Vagina (tissue), 2 donors: ENCODE results near the gene ZDHHC22.

ENCODE experiments used
- POLR2A ChIP-seq, 2 donors: fragments of 450-650 bp; IDR thresholded peaks; one replicate each; pipeline ENCODE4 v1.6.1; 2017; ENCODE audit warnings: antibody characterized with exemption in 2 of 2, mild to moderate bottlenecking in 2 of 2, moderate library complexity in 2 of 2
- POLR2AphosphoS5 ChIP-seq, 2 donors: sonication (generic); formaldehyde crosslinking; IDR thresholded peaks; one replicate each; pipeline ENCODE4 v1.9.0; 2017; ENCODE audit warnings: antibody characterized with exemption in 2 of 2, mild to moderate bottlenecking in 2 of 2, low read depth in 1 of 2; ENCODE audit not compliant: insufficient read depth in 1 of 2
- TF ChIP-seq, protein P1 (sequence below), 3 experiments: fragments of 450-650 bp in 2 of 3; fragments of 200-600 bp in 1 of 3; sonication (generic) in 1 of 3; IDR thresholded peaks; one replicate each; pipeline ENCODE4 v1.5.1; 2017 to 2019; ENCODE audit warnings: antibody characterized with exemption in 3 of 3, mild to moderate bottlenecking in 2 of 3, moderate library complexity in 2 of 3

DNA sequence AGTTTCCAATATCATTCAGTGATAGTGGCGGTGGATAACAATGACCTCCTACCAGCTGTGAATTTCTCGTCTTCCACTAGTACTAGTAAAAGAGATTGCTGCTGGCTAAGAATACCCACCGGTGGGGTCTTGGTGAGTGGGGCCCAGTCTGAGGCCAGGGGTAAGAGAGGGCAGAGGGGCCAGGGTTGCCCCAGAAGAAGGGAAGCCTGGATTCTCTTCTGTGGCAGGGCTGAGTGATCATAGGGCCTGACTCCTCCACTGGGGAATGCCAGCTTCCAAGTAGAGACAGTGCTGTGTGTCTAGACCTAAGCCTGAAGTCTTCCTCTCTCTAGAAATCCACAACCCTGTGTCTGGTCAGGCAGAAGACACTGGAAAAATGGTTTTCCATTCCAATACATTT, 34.3 kb upstream of the ZDHHC22 start:
- TF ChIP-seq, protein P1, sequence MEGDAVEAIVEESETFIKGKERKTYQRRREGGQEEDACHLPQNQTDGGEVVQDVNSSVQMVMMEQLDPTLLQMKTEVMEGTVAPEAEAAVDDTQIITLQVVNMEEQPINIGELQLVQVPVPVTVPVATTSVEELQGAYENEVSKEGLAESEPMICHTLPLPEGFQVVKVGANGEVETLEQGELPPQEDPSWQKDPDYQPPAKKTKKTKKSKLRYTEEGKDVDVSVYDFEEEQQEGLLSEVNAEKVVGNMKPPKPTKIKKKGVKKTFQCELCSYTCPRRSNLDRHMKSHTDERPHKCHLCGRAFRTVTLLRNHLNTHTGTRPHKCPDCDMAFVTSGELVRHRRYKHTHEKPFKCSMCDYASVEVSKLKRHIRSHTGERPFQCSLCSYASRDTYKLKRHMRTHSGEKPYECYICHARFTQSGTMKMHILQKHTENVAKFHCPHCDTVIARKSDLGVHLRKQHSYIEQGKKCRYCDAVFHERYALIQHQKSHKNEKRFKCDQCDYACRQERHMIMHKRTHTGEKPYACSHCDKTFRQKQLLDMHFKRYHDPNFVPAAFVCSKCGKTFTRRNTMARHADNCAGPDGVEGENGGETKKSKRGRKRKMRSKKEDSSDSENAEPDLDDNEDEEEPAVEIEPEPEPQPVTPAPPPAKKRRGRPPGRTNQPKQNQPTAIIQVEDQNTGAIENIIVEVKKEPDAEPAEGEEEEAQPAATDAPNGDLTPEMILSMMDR (IDR thresholded peaks at IDR 0.05) = no peak
- TF ChIP-seq POLR2AphosphoS5 (IDR thresholded peaks at IDR 0.05; ENCODE audit: insufficient read depth in 1 of 2, low read depth in 1 of 2) = no peak
- no peak for TF ChIP-seq POLR2A (IDR thresholded peaks at IDR 0.05)
